GM23338 (cell line): ENCODE results near the gene HOXA2. TPM values are rescaled to one million over a fixed set of nuclear protein-coding genes. Genes with fewer than 3 reads are reported as not detected.

Experiments used
- ATAC-seq: fragments of 200-7000 bp; cut with Tn5 transposase; 3 replicates; pipeline ENCODE4 v1.9.1; 2020
- DNase-seq: peaks from one replicate; pipeline ENCODE4 v3.0.0-alpha.2; 2015; ENCODE audit warnings: low spot score
- H2AFZ ChIP-seq: fragments of 200-600 bp; sonication (generic); 2 replicates; pipeline ENCODE4 v1.8.0; 2016; ENCODE audit warnings: antibody characterized with exemption, mild to moderate bottlenecking, moderate library complexity
- H3F3A ChIP-seq: fragments of 200-600 bp; sonication (generic); replicated peaks from 2 replicates; pipeline ENCODE4 v1.8.0; 2017; ENCODE audit warnings: antibody characterized with exemption, mixed run types, low read depth
- H3K27ac ChIP-seq: fragments of 200-600 bp; sonication (generic); 2 replicates; pipeline ENCODE4 v1.6.1; 2016; ENCODE audit warnings: low read depth
- H3K27me3 ChIP-seq: fragments of 200-600 bp; sonication (generic); 2 replicates; pipeline ENCODE4 v1.8.0; 2016; ENCODE audit warnings: mild to moderate bottlenecking, mixed run types, moderate library complexity; ENCODE audit not compliant: insufficient read depth
- H3K36me3 ChIP-seq: fragments of 200-600 bp; sonication (generic); 2 replicates; pipeline ENCODE4 v1.8.0; 2016; ENCODE audit warnings: mild to moderate bottlenecking; ENCODE audit not compliant: insufficient read depth
- H3K4me1 ChIP-seq: fragments of 200-600 bp; sonication (generic); 2 replicates; pipeline ENCODE4 v1.8.0; 2016; ENCODE audit warnings: mild to moderate bottlenecking, moderate library complexity; ENCODE audit not compliant: insufficient read depth
- H3K4me2 ChIP-seq: fragments of 200-600 bp; sonication (generic); 2 replicates; pipeline ENCODE4 v1.7.1; 2017; ENCODE audit warnings: mixed run types
- H3K4me3 ChIP-seq: fragments of 200-600 bp; sonication (generic); 2 replicates; pipeline ENCODE4 v1.6.1; 2016; ENCODE audit warnings: mixed run types
- H3K79me2 ChIP-seq: fragments of 200-600 bp; sonication (generic); replicated peaks from 2 replicates; pipeline ENCODE4 v1.8.0; 2017; ENCODE audit warnings: mild to moderate bottlenecking; ENCODE audit not compliant: insufficient read depth
- H3K9me2 ChIP-seq: fragments of 200-600 bp; sonication (generic); 2 replicates; pipeline ENCODE4 v1.8.0; 2017; ENCODE audit not compliant: insufficient read depth
- H4K20me1 ChIP-seq: fragments of 200-600 bp; sonication (generic); replicated peaks from 2 replicates; pipeline ENCODE4 v1.8.0; 2017; ENCODE audit warnings: mild to moderate bottlenecking; ENCODE audit not compliant: insufficient read depth
- H3K27ac Mint-ChIP-seq: 2 replicates; pipeline ENCODE4 v1.8.0; 2020; ENCODE audit warnings: inconsistent platforms, mild to moderate bottlenecking, moderate library complexity, mixed read lengths
- H3K27me3 Mint-ChIP-seq: 3 replicates; pipeline ENCODE4 v1.8.0; 2022; ENCODE audit warnings: low read depth, mild to moderate bottlenecking, moderate library complexity, mixed read lengths, inconsistent platforms; ENCODE audit not compliant: insufficient read depth, poor library complexity
- H3K36me3 Mint-ChIP-seq: 3 replicates; pipeline ENCODE4 v1.8.0; 2021; ENCODE audit warnings: low read depth, mild to moderate bottlenecking, inconsistent platforms, moderate library complexity, mixed read lengths
- H3K4me1 Mint-ChIP-seq: 3 replicates; pipeline ENCODE4 v1.8.0; 2020; ENCODE audit warnings: mild to moderate bottlenecking, inconsistent platforms, mixed read lengths
- H3K4me3 Mint-ChIP-seq: 3 replicates; pipeline ENCODE4 v1.8.0; 2021; ENCODE audit warnings: moderate library complexity, mild to moderate bottlenecking, inconsistent platforms, mixed read lengths
- H3K9me3 Mint-ChIP-seq: 3 replicates; pipeline ENCODE4 v1.8.0; 2020; ENCODE audit warnings: moderate library complexity, mild to moderate bottlenecking, inconsistent platforms, mixed read lengths
- CREB1 ChIP-seq: fragments of 250-450 bp; sonication (Bioruptor Pico); IDR thresholded peaks from 2 replicates; pipeline ENCODE4 v1.5.0; 2020; ENCODE audit warnings: low read depth, mild to moderate bottlenecking, moderate library complexity
- EZH2 ChIP-seq: fragments of 200-600 bp; sonication (generic); IDR thresholded peaks from one replicate; pipeline ENCODE4 v1.8.0; 2017; ENCODE audit warnings: antibody characterized with exemption, mild to moderate bottlenecking, low read depth; ENCODE audit not compliant: unreplicated experiment
- EZH2phosphoT487 ChIP-seq: fragments of 200-600 bp; sonication (generic); IDR thresholded peaks from one replicate; pipeline ENCODE4 v1.8.1; 2018; ENCODE audit warnings: antibody characterized with exemption; ENCODE audit not compliant: unreplicated experiment
- JUNB ChIP-seq: IDR thresholded peaks from one replicate; pipeline ENCODE4 v1.6.1; 2016; ENCODE audit warnings: antibody characterized with exemption; ENCODE audit not compliant: unreplicated experiment
- NANOG ChIP-seq: IDR thresholded peaks from 2 replicates; pipeline ENCODE4 v1.6.1; 2016; ENCODE audit warnings: antibody characterized with exemption, borderline replicate concordance
- POLR2AphosphoS5 ChIP-seq: IDR thresholded peaks from 2 replicates; pipeline ENCODE4 v1.6.1; 2016; ENCODE audit warnings: antibody characterized with exemption, low read depth
- STAT1 ChIP-seq: IDR thresholded peaks from one replicate; pipeline ENCODE4 v1.6.1; 2016; ENCODE audit warnings: antibody characterized with exemption; ENCODE audit not compliant: unreplicated experiment
- ZNF114 ChIP-seq: fragments of 250-450 bp; sonication (Bioruptor Pico); IDR thresholded peaks from 2 replicates; pipeline ENCODE4 v1.5.0; 2020; ENCODE audit warnings: mild to moderate bottlenecking, moderate library complexity
- ZNF331 ChIP-seq: fragments of 250-450 bp; sonication (Bioruptor Pico); IDR thresholded peaks from 2 replicates; pipeline ENCODE4 v1.5.0; 2020; ENCODE audit warnings: low read depth, mild to moderate bottlenecking, moderate library complexity
- polyA plus RNA-seq: library from polyadenylated mRNA; unstranded; fragments of >200 nt; fragmentation: Nextera tagmentation; extraction: Ambion mirVana; gene quantifications from 2 replicates; pipeline ENCODE4 v1.2.1, GENCODE V29; 2016
- total RNA-seq: library from RNA; depleted of rRNA; stranded (reverse); fragments of >200 nt; shearing (Covaris generic); gene quantifications from 2 replicates; pipeline ENCODE4 v1.2.3, GENCODE V29; 2014
- TF ChIP-seq, protein P1 (sequence below), 2 experiments: fragments of 200-600 bp in 1 of 2; sonication (generic) in 1 of 2; conservative IDR thresholded peaks; 2 replicates each; pipeline versions ENCODE4 v1.5.1 to v1.6.1; 2016 to 2017; ENCODE audit warnings: antibody characterized with exemption in 2 of 2, low read depth in 2 of 2, mild to moderate bottlenecking in 2 of 2, moderate library complexity in 1 of 2
- TF ChIP-seq, protein P2 (sequence below): IDR thresholded peaks from one replicate; pipeline ENCODE4 v1.6.1; 2018; ENCODE audit warnings: antibody characterized with exemption; ENCODE audit not compliant: unreplicated experiment
- TF ChIP-seq, protein P3 (sequence below): fragments of 250-450 bp; sonication (Bioruptor Pico); IDR thresholded peaks from 2 replicates; pipeline ENCODE4 v1.5.0; 2020; ENCODE audit warnings: mild to moderate bottlenecking, moderate library complexity
- TF ChIP-seq, protein P4 (sequence below): IDR thresholded peaks from 2 replicates; pipeline ENCODE4 v1.6.1; 2016; ENCODE audit warnings: antibody characterized with exemption

The HOXA2 gene
- total and polyA plus RNA-seq, 2 experiments from 2014 or later: not detected

DNA sequence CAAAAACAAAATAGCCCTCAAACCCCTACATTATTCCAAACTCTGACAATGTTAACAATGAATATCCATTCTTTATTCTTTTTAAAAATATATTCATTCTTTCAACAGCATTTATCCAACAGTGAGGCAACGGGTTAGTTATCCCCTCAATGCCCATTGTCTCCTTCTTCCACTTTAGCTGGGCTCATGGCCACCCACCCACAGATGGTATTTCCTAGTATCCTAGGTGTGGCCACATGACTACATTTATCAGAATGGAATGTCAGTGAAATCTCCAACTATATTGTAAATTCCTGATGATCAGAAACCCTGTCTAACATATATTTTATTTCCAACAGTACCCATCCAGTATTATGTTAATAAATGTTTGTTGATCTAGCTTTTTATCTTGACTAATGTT lies 20.3 kb downstream of the HOXA2 start:
- H3K27me3 Mint-ChIP-seq: peaks cover 19% of the 10 kb centered on the region
- no peak overlapping the region for H3K4me2 ChIP-seq
- no peak overlapping the region for H3K27ac Mint-ChIP-seq

More for the DNA sequence above, 20.3 kb downstream of the HOXA2 start:
- Histone ChIP-seq H3K9me2 (no peaks in the 10 kb centered on the region), H3K27me3 (peaks cover 44% of the 10 kb centered on the region), H3K4me3 (no peak overlapping the region), H3K27ac (no peak overlapping the region), H4K20me1 (no peaks in the 10 kb centered on the region; the same call in 1 of the 2 replicates), H2AFZ (no peak overlapping the region), H3F3A (no peaks in the 10 kb centered on the region), H3K79me2 (no peaks in the 10 kb centered on the region), H3K36me3 (no peaks in the 10 kb centered on the region), H3K4me1 (0 out of 2 replicates have a peak, but pooled peaks cover 3% of the 10 kb centered on the region)
- Mint-ChIP-seq H3K9me3 (0 out of 3 replicates have a peak, but pooled peaks cover under 1% of the 10 kb centered on the region), H3K36me3 (no peaks in the 10 kb centered on the region), H3K4me1 (peaks cover 4% of the 10 kb centered on the region; the same call in 1 of the 3 replicates), H3K4me3 (no peak overlapping the region)
- DNase-seq: no peak
- ATAC-seq: no peak
- TF ChIP-seq ZNF331 (CRISPR knock-in tag) (no peak), CREB1 (CRISPR knock-in tag) (no peak), NANOG (no peak), EZH2phosphoT487 (no peak), ZNF114 (CRISPR knock-in tag) (no peak), POLR2AphosphoS5 (no peak), JUNB (no peak), STAT1 (no peak), EZH2 (no peak)
- TF ChIP-seq, protein P1, sequence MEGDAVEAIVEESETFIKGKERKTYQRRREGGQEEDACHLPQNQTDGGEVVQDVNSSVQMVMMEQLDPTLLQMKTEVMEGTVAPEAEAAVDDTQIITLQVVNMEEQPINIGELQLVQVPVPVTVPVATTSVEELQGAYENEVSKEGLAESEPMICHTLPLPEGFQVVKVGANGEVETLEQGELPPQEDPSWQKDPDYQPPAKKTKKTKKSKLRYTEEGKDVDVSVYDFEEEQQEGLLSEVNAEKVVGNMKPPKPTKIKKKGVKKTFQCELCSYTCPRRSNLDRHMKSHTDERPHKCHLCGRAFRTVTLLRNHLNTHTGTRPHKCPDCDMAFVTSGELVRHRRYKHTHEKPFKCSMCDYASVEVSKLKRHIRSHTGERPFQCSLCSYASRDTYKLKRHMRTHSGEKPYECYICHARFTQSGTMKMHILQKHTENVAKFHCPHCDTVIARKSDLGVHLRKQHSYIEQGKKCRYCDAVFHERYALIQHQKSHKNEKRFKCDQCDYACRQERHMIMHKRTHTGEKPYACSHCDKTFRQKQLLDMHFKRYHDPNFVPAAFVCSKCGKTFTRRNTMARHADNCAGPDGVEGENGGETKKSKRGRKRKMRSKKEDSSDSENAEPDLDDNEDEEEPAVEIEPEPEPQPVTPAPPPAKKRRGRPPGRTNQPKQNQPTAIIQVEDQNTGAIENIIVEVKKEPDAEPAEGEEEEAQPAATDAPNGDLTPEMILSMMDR (conservative IDR thresholded peaks at IDR 0.05; ENCODE audit: low read depth in 2 of 2): no peak
- TF ChIP-seq, protein P2, sequence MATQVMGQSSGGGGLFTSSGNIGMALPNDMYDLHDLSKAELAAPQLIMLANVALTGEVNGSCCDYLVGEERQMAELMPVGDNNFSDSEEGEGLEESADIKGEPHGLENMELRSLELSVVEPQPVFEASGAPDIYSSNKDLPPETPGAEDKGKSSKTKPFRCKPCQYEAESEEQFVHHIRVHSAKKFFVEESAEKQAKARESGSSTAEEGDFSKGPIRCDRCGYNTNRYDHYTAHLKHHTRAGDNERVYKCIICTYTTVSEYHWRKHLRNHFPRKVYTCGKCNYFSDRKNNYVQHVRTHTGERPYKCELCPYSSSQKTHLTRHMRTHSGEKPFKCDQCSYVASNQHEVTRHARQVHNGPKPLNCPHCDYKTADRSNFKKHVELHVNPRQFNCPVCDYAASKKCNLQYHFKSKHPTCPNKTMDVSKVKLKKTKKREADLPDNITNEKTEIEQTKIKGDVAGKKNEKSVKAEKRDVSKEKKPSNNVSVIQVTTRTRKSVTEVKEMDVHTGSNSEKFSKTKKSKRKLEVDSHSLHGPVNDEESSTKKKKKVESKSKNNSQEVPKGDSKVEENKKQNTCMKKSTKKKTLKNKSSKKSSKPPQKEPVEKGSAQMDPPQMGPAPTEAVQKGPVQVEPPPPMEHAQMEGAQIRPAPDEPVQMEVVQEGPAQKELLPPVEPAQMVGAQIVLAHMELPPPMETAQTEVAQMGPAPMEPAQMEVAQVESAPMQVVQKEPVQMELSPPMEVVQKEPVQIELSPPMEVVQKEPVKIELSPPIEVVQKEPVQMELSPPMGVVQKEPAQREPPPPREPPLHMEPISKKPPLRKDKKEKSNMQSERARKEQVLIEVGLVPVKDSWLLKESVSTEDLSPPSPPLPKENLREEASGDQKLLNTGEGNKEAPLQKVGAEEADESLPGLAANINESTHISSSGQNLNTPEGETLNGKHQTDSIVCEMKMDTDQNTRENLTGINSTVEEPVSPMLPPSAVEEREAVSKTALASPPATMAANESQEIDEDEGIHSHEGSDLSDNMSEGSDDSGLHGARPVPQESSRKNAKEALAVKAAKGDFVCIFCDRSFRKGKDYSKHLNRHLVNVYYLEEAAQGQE: no peak
- TF ChIP-seq, protein P3, sequence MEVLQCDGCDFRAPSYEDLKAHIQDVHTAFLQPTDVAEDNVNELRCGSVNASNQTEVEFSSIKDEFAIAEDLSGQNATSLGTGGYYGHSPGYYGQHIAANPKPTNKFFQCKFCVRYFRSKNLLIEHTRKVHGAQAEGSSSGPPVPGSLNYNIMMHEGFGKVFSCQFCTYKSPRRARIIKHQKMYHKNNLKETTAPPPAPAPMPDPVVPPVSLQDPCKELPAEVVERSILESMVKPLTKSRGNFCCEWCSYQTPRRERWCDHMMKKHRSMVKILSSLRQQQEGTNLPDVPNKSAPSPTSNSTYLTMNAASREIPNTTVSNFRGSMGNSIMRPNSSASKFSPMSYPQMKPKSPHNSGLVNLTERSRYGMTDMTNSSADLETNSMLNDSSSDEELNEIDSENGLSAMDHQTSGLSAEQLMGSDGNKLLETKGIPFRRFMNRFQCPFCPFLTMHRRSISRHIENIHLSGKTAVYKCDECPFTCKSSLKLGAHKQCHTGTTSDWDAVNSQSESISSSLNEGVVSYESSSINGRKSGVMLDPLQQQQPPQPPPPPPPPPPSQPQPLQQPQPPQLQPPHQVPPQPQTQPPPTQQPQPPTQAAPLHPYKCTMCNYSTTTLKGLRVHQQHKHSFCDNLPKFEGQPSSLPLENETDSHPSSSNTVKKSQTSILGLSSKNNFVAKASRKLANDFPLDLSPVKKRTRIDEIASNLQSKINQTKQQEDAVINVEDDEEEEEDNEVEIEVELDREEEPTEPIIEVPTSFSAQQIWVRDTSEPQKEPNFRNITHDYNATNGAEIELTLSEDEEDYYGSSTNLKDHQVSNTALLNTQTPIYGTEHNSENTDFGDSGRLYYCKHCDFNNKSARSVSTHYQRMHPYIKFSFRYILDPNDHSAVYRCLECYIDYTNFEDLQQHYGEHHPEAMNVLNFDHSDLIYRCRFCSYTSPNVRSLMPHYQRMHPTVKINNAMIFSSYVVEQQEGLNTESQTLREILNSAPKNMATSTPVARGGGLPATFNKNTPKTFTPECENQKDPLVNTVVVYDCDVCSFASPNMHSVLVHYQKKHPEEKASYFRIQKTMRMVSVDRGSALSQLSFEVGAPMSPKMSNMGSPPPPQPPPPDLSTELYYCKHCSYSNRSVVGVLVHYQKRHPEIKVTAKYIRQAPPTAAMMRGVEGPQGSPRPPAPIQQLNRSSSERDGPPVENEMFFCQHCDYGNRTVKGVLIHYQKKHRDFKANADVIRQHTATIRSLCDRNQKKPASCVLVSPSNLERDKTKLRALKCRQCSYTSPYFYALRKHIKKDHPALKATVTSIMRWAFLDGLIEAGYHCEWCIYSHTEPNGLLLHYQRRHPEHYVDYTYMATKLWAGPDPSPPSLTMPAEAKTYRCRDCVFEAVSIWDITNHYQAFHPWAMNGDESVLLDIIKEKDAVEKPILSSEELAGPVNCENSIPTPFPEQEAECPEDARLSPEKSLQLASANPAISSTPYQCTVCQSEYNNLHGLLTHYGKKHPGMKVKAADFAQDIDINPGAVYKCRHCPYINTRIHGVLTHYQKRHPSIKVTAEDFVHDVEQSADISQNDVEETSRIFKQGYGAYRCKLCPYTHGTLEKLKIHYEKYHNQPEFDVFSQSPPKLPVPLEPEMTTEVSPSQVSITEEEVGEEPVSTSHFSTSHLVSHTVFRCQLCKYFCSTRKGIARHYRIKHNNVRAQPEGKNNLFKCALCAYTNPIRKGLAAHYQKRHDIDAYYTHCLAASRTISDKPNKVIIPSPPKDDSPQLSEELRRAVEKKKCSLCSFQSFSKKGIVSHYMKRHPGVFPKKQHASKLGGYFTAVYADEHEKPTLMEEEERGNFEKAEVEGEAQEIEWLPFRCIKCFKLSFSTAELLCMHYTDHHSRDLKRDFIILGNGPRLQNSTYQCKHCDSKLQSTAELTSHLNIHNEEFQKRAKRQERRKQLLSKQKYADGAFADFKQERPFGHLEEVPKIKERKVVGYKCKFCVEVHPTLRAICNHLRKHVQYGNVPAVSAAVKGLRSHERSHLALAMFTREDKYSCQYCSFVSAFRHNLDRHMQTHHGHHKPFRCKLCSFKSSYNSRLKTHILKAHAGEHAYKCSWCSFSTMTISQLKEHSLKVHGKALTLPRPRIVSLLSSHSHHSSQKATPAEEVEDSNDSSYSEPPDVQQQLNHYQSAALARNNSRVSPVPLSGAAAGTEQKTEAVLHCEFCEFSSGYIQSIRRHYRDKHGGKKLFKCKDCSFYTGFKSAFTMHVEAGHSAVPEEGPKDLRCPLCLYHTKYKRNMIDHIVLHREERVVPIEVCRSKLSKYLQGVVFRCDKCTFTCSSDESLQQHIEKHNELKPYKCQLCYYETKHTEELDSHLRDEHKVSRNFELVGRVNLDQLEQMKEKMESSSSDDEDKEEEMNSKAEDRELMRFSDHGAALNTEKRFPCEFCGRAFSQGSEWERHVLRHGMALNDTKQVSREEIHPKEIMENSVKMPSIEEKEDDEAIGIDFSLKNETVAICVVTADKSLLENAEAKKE (CRISPR knock-in tag): no peak
- TF ChIP-seq, protein P4, sequence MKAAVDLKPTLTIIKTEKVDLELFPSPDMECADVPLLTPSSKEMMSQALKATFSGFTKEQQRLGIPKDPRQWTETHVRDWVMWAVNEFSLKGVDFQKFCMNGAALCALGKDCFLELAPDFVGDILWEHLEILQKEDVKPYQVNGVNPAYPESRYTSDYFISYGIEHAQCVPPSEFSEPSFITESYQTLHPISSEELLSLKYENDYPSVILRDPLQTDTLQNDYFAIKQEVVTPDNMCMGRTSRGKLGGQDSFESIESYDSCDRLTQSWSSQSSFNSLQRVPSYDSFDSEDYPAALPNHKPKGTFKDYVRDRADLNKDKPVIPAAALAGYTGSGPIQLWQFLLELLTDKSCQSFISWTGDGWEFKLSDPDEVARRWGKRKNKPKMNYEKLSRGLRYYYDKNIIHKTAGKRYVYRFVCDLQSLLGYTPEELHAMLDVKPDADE: no peak
